GM10266 (cell line): ENCODE data around the gene MYEOV.

Experiments
- DNase-seq: peaks from one replicate; pipeline ENCODE4 v3.0.0; 2012; ENCODE audit errors: extremely low spot score
- TF ChIP-seq, protein P1 (sequence below): IDR thresholded peaks from 2 replicates; pipeline ENCODE4 v1.5.1; 2012; ENCODE audit warnings: mild to moderate bottlenecking, low read depth; ENCODE audit not compliant: control insufficient read depth, insufficient read depth; ENCODE audit errors: missing control alignments

The MYEOV gene

DNA sequence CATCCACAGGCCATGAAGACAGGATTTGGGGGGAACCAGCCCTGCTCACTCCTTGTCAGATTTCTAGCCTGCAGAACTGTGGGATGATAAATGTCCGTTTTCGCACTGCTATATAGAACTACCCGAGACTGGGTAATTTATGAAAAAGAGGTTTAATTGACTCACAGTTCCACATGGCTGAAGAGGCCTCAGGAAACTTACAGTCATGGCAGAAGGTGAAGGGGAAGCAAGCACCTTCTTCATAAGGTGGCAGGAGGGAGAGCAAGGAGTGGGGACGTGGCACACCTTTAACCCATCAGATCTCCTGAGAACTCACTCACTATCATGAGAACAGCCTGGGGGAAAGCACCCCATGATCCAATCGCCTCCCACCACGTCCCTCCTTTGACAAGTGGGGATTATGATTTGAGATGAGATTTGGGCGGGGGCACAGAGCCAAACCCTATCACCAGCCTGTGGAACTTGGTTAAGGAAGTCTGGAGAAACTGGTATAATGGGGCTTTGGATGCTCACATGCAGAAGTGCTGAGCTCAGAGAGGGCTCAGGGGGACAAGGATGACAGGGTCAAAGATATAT lies 50.7 kb downstream of the MYEOV start:
- TF ChIP-seq, protein P1, sequence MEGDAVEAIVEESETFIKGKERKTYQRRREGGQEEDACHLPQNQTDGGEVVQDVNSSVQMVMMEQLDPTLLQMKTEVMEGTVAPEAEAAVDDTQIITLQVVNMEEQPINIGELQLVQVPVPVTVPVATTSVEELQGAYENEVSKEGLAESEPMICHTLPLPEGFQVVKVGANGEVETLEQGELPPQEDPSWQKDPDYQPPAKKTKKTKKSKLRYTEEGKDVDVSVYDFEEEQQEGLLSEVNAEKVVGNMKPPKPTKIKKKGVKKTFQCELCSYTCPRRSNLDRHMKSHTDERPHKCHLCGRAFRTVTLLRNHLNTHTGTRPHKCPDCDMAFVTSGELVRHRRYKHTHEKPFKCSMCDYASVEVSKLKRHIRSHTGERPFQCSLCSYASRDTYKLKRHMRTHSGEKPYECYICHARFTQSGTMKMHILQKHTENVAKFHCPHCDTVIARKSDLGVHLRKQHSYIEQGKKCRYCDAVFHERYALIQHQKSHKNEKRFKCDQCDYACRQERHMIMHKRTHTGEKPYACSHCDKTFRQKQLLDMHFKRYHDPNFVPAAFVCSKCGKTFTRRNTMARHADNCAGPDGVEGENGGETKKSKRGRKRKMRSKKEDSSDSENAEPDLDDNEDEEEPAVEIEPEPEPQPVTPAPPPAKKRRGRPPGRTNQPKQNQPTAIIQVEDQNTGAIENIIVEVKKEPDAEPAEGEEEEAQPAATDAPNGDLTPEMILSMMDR, result no peak
- DNase-seq, result no peak
